HG03565 (cell line): Measurements from ENCODE around the gene PZP.

Source experiments
- ATAC-seq: cut with Tn5 transposase; IDR thresholded peaks from one replicate; pipeline ENCODE4 v1.9.1; 2021; ENCODE audit warnings: mild to moderate bottlenecking, moderate library complexity; ENCODE audit not compliant: unreplicated experiment

The PZP gene

GRCh38 chr12:9127484-9127883 is 80.7 kb downstream of the PZP start:
- ATAC-seq = no peak

- ATAC-seq = no peak
Measured at GRCh38 chr12:9124383-9125031, 83.7 kb downstream of the PZP start.

- ATAC-seq = no peak
Measured at GRCh38 chr12:9123781-9124382, 84.3 kb downstream of the PZP start.

- no peak for ATAC-seq
Measured at GRCh38 chr12:9122091-9122609, 86.0 kb downstream of the PZP start.

- ATAC-seq = no peak
Measured at GRCh38 chr12:9120487-9121184, 87.6 kb downstream of the PZP start.

- ATAC-seq = no peak
Measured at GRCh38 chr12:9118158-9118557, 90.0 kb downstream of the PZP start.

GRCh38 chr12:9115731-9116559 is 92.2 kb downstream of the PZP start, which contains the start of gene A2M:
Gene A2M (minus strand): TSS chr12:9115919. CDS start chr12:9115849, 70 bp downstream.
- ATAC-seq = no peak

GRCh38 chr12:9114946-9115345 is 93.2 kb downstream of the PZP start:
- ATAC-seq = no peak

- no peak for ATAC-seq
Measured at GRCh38 chr12:9113987-9114309, 94.2 kb downstream of the PZP start.

GRCh38 chr12:9113296-9113986 is 94.8 kb downstream of the PZP start:
- no peak for ATAC-seq

- ATAC-seq = no peak
Measured at GRCh38 chr12:9112076-9112853, 95.9 kb downstream of the PZP start.

- ATAC-seq = no peak
Measured at GRCh38 chr12:9111525-9111924, 96.7 kb downstream of the PZP start.

GRCh38 chr12:9109737-9110491 is 98.3 kb downstream of the PZP start:
- no peak for ATAC-seq

- no peak for ATAC-seq
Measured at GRCh38 chr12:9109213-9109522, 99.0 kb downstream of the PZP start.

- no peak for ATAC-seq
Measured at GRCh38 chr12:9108504-9109212, 99.5 kb downstream of the PZP start.

- no peak for ATAC-seq
Measured at GRCh38 chr12:9107542-9107873, 100.7 kb downstream of the PZP start.

GRCh38 chr12:9106610-9107541 is 101.3 kb downstream of the PZP start:
- ATAC-seq = no peak

- ATAC-seq = no peak
Measured at GRCh38 chr12:9106067-9106466, 102.1 kb downstream of the PZP start.
